HEK293 (cell line): ENCODE measurements around the gene ARHGAP25.
A peak's percentile ranks its signal among the peaks of the same experiment; 100 is the strongest.

Source experiments
- CTCF ChIA-PET: fragments of 350-600 bp; formaldehyde crosslinking; extraction: SDS; loops from one replicate; lab custom pipeline; 2021; ENCODE audit warnings: antibody characterized with exemption; lab: Yijun Ruan, JAX
- POLR2A ChIA-PET: fragments of 300-600 bp; formaldehyde crosslinking; extraction: SDS; loops from one replicate; lab custom pipeline; 2020; ENCODE audit warnings: antibody characterized with exemption, inconsistent platforms; lab: Yijun Ruan, JAX
- H3K27ac ChIP-seq: fragments of 200-500 bp; sonication (Bioruptor generic); 2 replicates; pipeline ENCODE4 v1.5.1; 2014; ENCODE audit warnings: low read depth, low read length, control low read depth, inconsistent platforms; ENCODE audit errors: extremely low read depth
- H3K36me3 ChIP-seq, 2 experiments: fragments of 200-500 bp in 1 of 2; sonication (Bioruptor generic) in 1 of 2; 1 replicate in 1 of 2; 2 replicates in 1 of 2; pipeline ENCODE4 v1.5.1; 2014 to 2017; ENCODE audit warnings: inconsistent platforms in 2 of 2, low read length in 2 of 2; ENCODE audit not compliant: control insufficient read depth in 2 of 2, insufficient read depth in 1 of 2
- H3K4me1 ChIP-seq: fragments of 200-500 bp; sonication (Bioruptor generic); 2 replicates; pipeline ENCODE4 v1.5.1; 2014; ENCODE audit warnings: mild to moderate bottlenecking, low read length, inconsistent platforms; ENCODE audit not compliant: control insufficient read depth, insufficient read depth
- H3K4me3 ChIP-seq: 2 replicates; pipeline ENCODE4 v1.5.1; 2011; ENCODE audit warnings: low read depth, mild to moderate bottlenecking, control low read depth, low read length, moderate library complexity
- H3K9me3 ChIP-seq: fragments of 200-500 bp; sonication (Bioruptor generic); 2 replicates; pipeline ENCODE4 v1.5.1; 2014; ENCODE audit warnings: low read depth, low read length, inconsistent platforms; ENCODE audit not compliant: control insufficient read depth, insufficient read depth
- MYNN ChIP-seq: fragments of 450-650 bp; formaldehyde crosslinking; IDR thresholded peaks from 2 replicates; pipeline ENCODE4 v1.5.1; 2016; ENCODE audit warnings: missing biosample characterization, missing genetic modification characterization, borderline replicate concordance
- OSR2 ChIP-seq: fragments of 450-650 bp; formaldehyde crosslinking; IDR thresholded peaks from 2 replicates; pipeline ENCODE4 v1.5.1; 2016; ENCODE audit warnings: missing biosample characterization, missing genetic modification characterization
- PRDM6 ChIP-seq: fragments of 450-650 bp; formaldehyde crosslinking; IDR thresholded peaks from 2 replicates; pipeline ENCODE4 v1.5.1; 2017; ENCODE audit warnings: missing biosample characterization, missing genetic modification characterization
- SETDB1 ChIP-seq: IDR thresholded peaks from one replicate; pipeline ENCODE4 v1.6.1; 2017; ENCODE audit warnings: mild to moderate bottlenecking, low read length, moderate library complexity, mixed read lengths; ENCODE audit not compliant: insufficient read length
- ZBTB49 ChIP-seq: fragments of 450-650 bp; formaldehyde crosslinking; IDR thresholded peaks from 2 replicates; pipeline ENCODE4 v1.5.1; 2016; ENCODE audit warnings: missing biosample characterization, missing genetic modification characterization, low read depth
- ZNF302 ChIP-seq: fragments of 450-650 bp; formaldehyde crosslinking; IDR thresholded peaks from 2 replicates; pipeline ENCODE4 v1.5.1; 2016; ENCODE audit warnings: missing biosample characterization, missing genetic modification characterization, low read depth
- ZNF366 ChIP-seq: fragments of 450-650 bp; formaldehyde crosslinking; conservative IDR thresholded peaks from 2 replicates; pipeline ENCODE4 v1.5.1; 2016; ENCODE audit warnings: missing biosample characterization, missing genetic modification characterization
- ZNF416 ChIP-seq: fragments of 450-650 bp; formaldehyde crosslinking; IDR thresholded peaks from 2 replicates; pipeline ENCODE4 v1.5.1; 2016; ENCODE audit warnings: missing biosample characterization, missing genetic modification characterization
- ZNF423 ChIP-seq: fragments of 450-650 bp; formaldehyde crosslinking; IDR thresholded peaks from 2 replicates; pipeline ENCODE4 v1.5.1; 2016; ENCODE audit warnings: missing biosample characterization, missing genetic modification characterization
- ZNF433 ChIP-seq: fragments of 450-650 bp; formaldehyde crosslinking; IDR thresholded peaks from 2 replicates; pipeline ENCODE4 v1.5.1; 2016; ENCODE audit warnings: missing biosample characterization, missing genetic modification characterization, low read depth
- ZNF555 ChIP-seq: fragments of 450-650 bp; formaldehyde crosslinking; conservative IDR thresholded peaks from 2 replicates; pipeline ENCODE4 v1.5.1; 2017; ENCODE audit warnings: missing biosample characterization, mild to moderate bottlenecking, missing genetic modification characterization, inconsistent platforms
- ZNF558 ChIP-seq: fragments of 450-650 bp; formaldehyde crosslinking; IDR thresholded peaks from 2 replicates; pipeline ENCODE4 v1.5.1; 2016; ENCODE audit warnings: missing biosample characterization, missing genetic modification characterization
- ZNF610 ChIP-seq: fragments of 450-650 bp; formaldehyde crosslinking; IDR thresholded peaks from 2 replicates; pipeline ENCODE4 v1.5.1; 2016; ENCODE audit warnings: missing biosample characterization, missing genetic modification characterization, borderline replicate concordance
- ZNF654 ChIP-seq: fragments of 450-650 bp; formaldehyde crosslinking; IDR thresholded peaks from 2 replicates; pipeline ENCODE4 v1.5.1; 2016; ENCODE audit warnings: low read depth, missing biosample characterization, missing genetic modification characterization
- ZNF701 ChIP-seq: fragments of 450-650 bp; formaldehyde crosslinking; IDR thresholded peaks from 2 replicates; pipeline ENCODE4 v1.5.1; 2016; ENCODE audit warnings: missing biosample characterization, missing genetic modification characterization
- ZNF776 ChIP-seq: fragments of 450-650 bp; formaldehyde crosslinking; IDR thresholded peaks from 2 replicates; pipeline ENCODE4 v1.5.0; 2017; ENCODE audit warnings: missing biosample characterization, missing genetic modification characterization, borderline replicate concordance
- TF ChIP-seq, protein P1 (sequence below): fragments of 450-650 bp; formaldehyde crosslinking; IDR thresholded peaks from 2 replicates; pipeline ENCODE4 v1.5.1; 2016; ENCODE audit warnings: missing biosample characterization, missing genetic modification characterization
- TF ChIP-seq, protein P2 (sequence below): fragments of 450-650 bp; formaldehyde crosslinking; IDR thresholded peaks from 2 replicates; pipeline ENCODE4 v1.5.1; 2016; ENCODE audit warnings: missing biosample characterization, missing genetic modification characterization

ARHGAP25 gene

GRCh38 chr2:68847751-68848150 lies 113.1 kb downstream of the ARHGAP25 start (continued):
- TF ChIP-seq, protein P1, sequence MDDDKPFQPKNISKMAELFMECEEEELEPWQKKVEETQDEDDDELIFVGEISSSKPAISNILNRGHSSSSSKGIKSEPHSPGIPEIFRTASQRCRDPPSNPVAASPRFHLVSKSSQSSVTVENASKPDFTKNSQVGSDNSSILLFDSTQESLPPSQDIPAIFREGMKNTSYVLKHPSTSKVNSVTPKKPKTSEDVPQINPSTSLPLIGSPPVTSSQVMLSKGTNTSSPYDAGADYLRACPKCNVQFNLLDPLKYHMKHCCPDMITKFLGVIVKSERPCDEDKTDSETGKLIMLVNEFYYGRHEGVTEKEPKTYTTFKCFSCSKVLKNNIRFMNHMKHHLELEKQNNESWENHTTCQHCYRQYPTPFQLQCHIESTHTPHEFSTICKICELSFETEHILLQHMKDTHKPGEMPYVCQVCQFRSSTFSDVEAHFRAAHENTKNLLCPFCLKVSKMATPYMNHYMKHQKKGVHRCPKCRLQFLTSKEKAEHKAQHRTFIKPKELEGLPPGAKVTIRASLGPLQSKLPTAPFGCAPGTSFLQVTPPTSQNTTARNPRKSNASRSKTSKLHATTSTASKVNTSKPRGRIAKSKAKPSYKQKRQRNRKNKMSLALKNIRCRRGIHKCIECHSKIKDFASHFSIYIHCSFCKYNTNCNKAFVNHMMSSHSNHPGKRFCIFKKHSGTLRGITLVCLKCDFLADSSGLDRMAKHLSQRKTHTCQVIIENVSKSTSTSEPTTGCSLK (tag by site-specific recombination) = no peak
- TF ChIP-seq MYNN = no peak
- TF ChIP-seq ZNF302 (tag by site-specific recombination) = no peak
- TF ChIP-seq, protein P2, sequence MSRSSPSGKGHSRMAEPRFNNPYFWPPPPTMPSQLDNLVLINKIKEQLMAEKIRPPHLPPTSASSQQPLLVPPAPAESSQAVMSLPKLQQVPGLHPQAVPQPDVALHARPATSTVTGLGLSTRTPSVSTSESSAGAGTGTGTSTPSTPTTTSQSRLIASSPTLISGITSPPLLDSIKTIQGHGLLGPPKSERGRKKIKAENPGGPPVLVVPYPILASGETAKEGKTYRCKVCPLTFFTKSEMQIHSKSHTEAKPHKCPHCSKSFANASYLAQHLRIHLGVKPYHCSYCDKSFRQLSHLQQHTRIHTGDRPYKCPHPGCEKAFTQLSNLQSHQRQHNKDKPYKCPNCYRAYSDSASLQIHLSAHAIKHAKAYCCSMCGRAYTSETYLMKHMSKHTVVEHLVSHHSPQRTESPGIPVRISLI (tag by site-specific recombination) = no peak
- TF ChIP-seq ZBTB49 (tag by site-specific recombination) = no peak
- no peak for TF ChIP-seq ZNF433
- no peak for TF ChIP-seq ZNF558 (tag by site-specific recombination)
- TF ChIP-seq ZNF776 (tag by site-specific recombination) = no peak
- no peak for TF ChIP-seq ZNF610

DNA sequence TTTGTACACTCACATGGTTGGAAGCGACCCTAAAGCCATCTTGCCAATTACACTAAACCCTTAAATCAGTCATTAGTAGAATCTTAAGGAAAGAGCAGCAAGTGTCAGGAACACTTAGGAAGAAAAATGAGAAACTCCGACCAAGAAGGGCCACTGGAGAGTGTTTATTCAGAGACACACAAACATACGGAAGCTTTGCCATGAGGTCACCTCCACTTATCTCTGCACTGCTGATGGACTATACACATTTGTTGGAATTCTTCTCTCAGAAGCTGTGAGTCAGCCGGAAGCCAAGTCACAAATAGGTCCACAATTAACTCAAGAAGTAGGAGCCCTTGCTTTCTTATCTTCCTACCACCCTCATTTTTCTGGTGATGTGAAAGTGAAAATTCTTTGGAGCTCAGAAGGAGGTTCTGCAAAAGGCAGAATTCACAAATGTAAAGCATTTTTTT lies 115.0 kb downstream of the ARHGAP25 start:
- no peaks in the 10 kb centered on the region for H3K36me3 ChIP-seq
- no peaks in the 10 kb centered on the region for H3K4me1 ChIP-seq
- no peaks in the 10 kb centered on the region for H3K9me3 ChIP-seq
- ChIA-PET POLR2A (interaction anchor here (1.1 kb wide), 1 partner anchor 8 kb away, joined by 3 read pairs; no protein-coding TSS in a partner anchor), CTCF (interaction anchor here (0.9 to 1.3 kb wide), 5 partner anchors 10 to 98 kb away, joined by 3 to 6 read pairs (median 5); no protein-coding TSS in a partner anchor)
- no peak overlapping the region for H3K4me3 ChIP-seq
- peak; percentile 55 for TF ChIP-seq SETDB1
- TF ChIP-seq ZNF366 (tag by site-specific recombination) = no peak
- no peak for TF ChIP-seq ZNF654
- peak; percentile 40; the same call in 1 of the 2 replicates for TF ChIP-seq OSR2 (tag by site-specific recombination)
- TF ChIP-seq ZNF423 (tag by site-specific recombination) = no peak
- H3K27ac ChIP-seq = no peak overlapping the region

DNA sequence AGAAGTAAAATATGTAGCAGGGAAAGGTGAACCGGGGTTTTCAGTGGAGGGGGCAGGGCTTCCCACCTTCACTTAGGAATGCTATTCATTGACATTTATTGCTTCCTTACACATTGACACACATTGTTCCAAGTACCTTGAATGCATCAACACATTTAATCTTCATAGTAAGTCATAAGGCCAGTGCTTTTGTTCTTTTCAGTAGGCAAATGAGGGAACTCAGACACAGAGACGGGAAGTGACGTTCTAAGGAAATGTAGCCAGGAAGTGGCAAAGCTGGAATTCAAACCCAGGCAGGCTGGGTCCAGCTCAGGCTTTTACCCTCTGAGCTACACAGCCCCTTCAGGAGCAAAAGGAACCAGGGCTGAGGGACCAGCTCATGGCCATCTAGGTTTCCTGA lies 115.9 kb downstream of the ARHGAP25 start:
- TF ChIP-seq ZNF416 (no peak), ZNF433 (no peak), ZNF701 (tag by site-specific recombination) (no peak), PRDM6 (tag by site-specific recombination) (no peak), ZNF555 (tag by site-specific recombination) (no peak)
- Histone ChIP-seq H3K36me3 (no peaks in the 10 kb centered on the region), H3K4me1 (no peaks in the 10 kb centered on the region), H3K27ac (no peak overlapping the region), H3K4me3 (no peak overlapping the region), H3K9me3 (no peaks in the 10 kb centered on the region)
- CTCF ChIA-PET = interaction anchor here (0.9 to 1.1 kb wide), 2 partner anchors 13 to 14 kb away, joined by 5 read pairs; no protein-coding TSS in a partner anchor
- POLR2A ChIA-PET = no interaction called here
